HL-60/S4 (cell line): ENCODE results near the gene CTNNA1.
"Not testable (repeated sequence)": the region's sequence is repeated elsewhere in the genome, so short reads cannot be mapped to it uniquely, and the experiment has no call there.

Source experiments
- in situ Hi-C: fragments of 300-500 bp; cut with MboI; formaldehyde crosslinking; loops from 2 replicates; pipeline ENCODE4 v1.14.3; 2022; ENCODE audit warnings: low sequenced_read_pairs

The CTNNA1 gene, protein sequence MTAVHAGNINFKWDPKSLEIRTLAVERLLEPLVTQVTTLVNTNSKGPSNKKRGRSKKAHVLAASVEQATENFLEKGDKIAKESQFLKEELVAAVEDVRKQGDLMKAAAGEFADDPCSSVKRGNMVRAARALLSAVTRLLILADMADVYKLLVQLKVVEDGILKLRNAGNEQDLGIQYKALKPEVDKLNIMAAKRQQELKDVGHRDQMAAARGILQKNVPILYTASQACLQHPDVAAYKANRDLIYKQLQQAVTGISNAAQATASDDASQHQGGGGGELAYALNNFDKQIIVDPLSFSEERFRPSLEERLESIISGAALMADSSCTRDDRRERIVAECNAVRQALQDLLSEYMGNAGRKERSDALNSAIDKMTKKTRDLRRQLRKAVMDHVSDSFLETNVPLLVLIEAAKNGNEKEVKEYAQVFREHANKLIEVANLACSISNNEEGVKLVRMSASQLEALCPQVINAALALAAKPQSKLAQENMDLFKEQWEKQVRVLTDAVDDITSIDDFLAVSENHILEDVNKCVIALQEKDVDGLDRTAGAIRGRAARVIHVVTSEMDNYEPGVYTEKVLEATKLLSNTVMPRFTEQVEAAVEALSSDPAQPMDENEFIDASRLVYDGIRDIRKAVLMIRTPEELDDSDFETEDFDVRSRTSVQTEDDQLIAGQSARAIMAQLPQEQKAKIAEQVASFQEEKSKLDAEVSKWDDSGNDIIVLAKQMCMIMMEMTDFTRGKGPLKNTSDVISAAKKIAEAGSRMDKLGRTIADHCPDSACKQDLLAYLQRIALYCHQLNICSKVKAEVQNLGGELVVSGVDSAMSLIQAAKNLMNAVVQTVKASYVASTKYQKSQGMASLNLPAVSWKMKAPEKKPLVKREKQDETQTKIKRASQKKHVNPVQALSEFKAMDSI

GRCh38 chr5:138752951-138753793, at the start of gene CTNNA1:
TSS of gene CTNNA1 (plus strand) at chr5:138753425. CDS start at chr5:138781925, 28,500 bp downstream.
- in situ Hi-C loops = no loop called here

- in situ Hi-C loops = not testable (repeated sequence)
These were observed 49.4 kb upstream of the CTNNA1 start for GRCh38 chr5:138703777-138704176.

DNA sequence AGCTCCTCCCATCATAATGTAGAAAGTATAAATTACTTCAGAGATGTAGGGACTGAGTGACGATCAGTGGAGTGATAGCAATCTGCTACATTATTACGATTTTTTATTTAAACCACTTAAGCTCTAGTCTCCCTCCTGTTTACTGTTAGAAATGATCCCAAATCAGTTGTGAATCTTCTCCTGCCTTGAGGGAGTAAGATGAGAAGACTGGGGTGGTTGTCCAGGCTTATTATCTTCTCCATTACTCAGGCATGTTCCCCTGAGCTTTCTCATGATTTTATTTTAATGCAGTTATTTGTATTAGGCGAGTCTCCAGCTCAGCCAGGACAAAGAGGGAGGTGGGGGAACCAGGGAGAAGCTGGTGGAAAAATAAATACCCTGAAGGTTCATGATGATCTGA, 48.2 kb upstream of the CTNNA1 start:
- in situ Hi-C loops = no loop called here

GRCh38 chr5:138705567-138705966, 47.7 kb upstream of the CTNNA1 start:
- in situ Hi-C loops = no loop called here

GRCh38 chr5:138706655-138707480, 46.4 kb upstream of the CTNNA1 start:
- in situ Hi-C loops = no loop called here

- in situ Hi-C loops = no loop called here
These were observed 44.4 kb upstream of the CTNNA1 start for GRCh38 chr5:138708791-138709190.

- in situ Hi-C loops = no loop called here
These were observed 44.0 kb upstream of the CTNNA1 start for GRCh38 chr5:138709202-138709601.

DNA sequence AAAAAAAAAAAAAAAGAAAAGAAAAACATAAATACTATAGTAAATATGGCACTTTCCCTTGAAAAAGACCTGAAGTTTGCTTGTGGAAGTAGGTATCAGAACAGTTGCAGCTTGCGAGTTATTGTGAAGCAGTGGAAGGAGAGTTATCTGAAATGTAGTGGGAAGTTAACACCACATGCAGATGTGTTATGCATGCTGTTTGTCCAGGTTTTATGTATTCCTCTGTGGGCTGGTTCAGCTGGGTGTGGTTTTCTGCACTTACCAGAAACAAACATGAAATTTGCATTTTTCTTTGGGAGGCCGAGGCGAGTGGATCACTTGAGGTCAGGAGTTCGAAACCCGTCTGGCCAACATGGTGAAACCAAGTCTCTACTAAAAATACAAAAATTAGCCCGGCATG, 42.1 kb upstream of the CTNNA1 start:
- in situ Hi-C loops = no loop called here

DNA sequence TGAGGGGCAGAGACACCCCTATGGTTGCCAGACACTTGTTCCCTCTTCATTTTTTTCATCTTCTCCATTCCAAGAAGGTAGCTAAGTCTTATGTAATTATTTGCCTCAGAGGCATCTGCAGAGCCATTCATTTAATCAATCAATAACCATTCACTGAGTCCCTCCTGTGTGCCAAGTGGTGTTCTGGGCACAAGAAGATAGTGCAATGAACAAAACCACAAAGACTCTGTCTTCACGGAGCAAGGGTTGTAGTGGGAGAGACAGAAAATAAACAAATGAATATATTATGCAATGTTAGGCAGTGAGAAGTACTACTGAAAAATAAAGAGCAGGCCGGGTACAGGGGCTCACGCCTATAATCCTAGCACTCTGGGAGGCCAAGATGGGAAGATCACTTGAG, 41.4 kb upstream of the CTNNA1 start:
- in situ Hi-C loops = no loop called here

DNA sequence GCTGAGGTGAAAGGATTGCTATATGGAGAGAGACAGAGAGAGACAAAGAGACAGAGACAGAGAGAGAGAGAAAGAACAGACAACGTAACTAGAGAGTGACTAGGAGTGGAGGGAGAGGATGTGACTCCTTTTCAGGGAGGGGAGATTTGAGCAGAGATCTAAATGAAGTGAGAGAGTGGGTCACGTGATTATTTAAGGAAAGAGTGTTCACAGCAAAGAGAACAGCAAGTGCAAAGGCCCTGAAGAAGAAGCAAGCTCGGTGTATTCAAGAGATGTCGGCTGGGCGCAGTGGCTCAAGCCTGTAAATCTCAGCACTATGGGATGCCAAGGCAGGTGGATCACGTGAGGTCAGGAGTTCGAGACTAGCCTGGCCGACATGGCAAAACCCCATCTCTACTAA, 40.9 kb upstream of the CTNNA1 start:
- in situ Hi-C loops = no loop called here

DNA sequence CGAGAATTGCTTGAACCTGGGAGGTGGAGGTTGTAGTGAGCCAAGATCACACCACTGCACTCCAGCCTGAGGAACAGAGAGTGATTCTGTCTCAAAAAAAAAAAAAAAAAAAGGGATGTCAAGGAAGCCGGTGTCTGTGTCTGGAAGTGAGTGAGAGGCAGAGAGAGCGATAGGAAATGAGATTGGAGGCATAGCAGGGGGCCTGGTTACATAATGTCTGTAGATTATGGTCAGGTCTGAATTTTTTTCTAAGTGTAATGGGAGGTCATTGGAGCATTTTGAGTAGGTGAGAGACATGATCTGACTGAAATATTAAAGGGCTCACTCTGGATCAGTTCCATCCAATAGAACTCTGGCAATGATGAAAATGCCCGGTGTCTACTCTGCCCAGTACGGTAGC, 40.4 kb upstream of the CTNNA1 start:
- in situ Hi-C loops = no loop called here

- in situ Hi-C loops = no loop called here
These were observed 40.0 kb upstream of the CTNNA1 start for GRCh38 chr5:138713247-138713646.

GRCh38 chr5:138714694-138715093, 38.5 kb upstream of the CTNNA1 start:
- in situ Hi-C loops = no loop called here

- in situ Hi-C loops = not testable (repeated sequence)
These were observed 37.2 kb upstream of the CTNNA1 start for GRCh38 chr5:138715931-138716432.

GRCh38 chr5:138716456-138716924, 36.7 kb upstream of the CTNNA1 start:
- in situ Hi-C loops = no loop called here

GRCh38 chr5:138717399-138717798, 35.8 kb upstream of the CTNNA1 start:
- in situ Hi-C loops = no loop called here

- in situ Hi-C loops = no loop called here
These were observed 33.4 kb upstream of the CTNNA1 start for GRCh38 chr5:138719811-138720210.

GRCh38 chr5:138720840-138721239, 32.4 kb upstream of the CTNNA1 start:
- in situ Hi-C loops = no loop called here

DNA sequence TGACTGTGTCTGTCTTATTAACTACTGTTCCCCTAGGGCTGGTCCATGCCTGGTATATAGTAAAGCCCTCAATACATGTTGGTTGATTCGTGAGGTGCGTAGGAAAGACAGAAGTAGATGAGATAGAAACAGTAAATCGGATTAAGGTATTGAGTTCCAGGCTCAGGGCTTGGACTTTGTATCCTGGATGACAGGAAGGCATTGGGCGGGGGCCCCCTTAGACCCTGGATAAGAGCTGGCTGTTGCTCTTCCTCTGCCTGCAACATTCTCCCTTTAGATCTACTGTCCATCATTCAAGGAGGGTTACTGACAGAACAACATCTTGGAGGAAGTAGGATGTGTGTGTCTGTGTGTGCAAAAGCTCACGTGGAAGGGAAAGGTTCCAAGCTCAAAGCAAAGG, 31.2 kb upstream of the CTNNA1 start:
- in situ Hi-C loops = no loop called here
